Middle frontal gyrus (tissue), 1 donor: ENCODE data around the gene SPRYD4.
"Not testable (repeated sequence)": the region's sequence is repeated elsewhere in the genome, so short reads cannot be mapped to it uniquely, and the experiment has no call there.

ENCODE experiments used
- DNase-seq: peaks from one replicate; pipeline ENCODE4 v3.0.0-alpha.2; 2015; ENCODE audit warnings: low spot score; ENCODE audit errors: extremely low spot score

SPRYD4 gene

DNA sequence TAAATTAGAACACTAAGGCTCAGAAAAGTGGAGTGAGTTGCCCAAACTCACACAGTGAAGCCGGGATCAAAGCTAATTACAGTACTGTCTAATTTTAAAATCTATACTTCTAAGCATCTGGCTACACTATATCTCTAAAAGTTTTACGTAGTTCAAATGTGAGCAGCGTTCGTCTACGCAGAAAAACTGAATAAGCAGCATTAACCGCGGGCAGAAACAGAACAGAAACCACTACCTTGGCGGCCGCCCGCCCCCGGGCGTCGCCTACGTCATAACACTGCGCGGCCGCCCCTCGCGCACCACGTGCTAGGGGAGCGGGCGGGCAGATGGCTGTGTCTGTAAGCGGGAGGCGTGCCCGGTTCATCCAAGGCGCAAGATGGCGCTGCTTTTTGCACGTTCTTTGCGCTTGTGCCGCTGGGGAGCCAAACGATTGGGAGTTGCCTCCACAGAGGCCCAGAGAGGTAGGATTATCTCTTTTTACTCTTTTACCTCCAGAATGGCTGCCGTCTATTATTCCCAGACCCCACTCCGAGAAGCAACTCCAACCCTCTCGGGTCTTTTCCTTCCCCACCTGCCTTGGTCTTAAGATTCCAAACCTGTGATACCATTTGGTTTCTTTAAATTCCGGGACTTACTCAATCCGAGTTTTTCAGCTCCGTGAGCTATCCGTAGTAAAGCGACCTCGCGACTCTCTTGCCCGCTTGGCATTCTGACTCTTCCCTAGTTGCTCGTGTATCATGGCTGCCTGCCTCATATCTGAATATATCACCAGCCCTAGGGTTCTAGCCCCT lies at the start of gene SPRYD4:
Gene SPRYD4, plus strand, starts transcription at position 363 of the 791 bp plus-strand sequence. Its CDS starts 14 bp downstream, at position 377.
- DNase-seq = peak; percentile 94

DNA sequence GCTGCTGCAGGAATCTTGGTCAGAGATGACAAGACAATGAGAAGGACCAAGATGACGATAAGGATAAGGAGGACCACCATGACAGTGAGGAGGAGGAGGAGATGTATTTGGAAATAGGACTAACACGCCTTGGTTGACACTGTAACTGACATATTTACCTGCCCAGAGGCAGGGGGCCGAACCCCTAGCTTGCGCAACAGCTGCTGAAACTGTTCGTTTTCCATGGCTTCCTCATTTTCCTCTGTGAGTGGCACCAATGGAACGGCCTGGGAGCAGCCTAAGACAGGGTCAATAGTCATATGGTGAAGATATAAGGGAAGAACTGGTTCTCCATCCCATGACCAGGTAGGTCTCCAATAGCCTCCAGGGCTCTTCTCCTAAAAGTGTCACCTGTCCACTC lies 48.0 kb upstream of the SPRYD4 start:
- DNase-seq = no peak

DNA sequence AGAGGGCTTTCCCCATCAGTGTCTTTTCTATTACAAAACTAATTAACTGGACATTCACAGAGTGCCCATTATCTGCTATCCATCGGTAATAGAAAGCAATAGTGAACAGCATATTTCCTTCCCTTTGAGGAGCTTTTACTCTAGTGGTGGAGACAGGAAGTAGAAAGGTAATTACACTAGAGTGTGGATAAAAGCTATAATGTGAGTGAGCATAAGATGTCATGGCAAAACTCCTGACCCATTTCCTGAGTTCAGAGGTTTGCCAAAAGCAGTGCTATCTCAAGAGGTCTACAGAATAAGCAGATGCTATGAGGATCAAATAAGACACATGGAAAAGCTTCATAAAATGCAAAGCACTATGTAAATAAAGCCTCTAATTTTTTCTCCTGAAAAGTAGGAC lies 43.2 kb upstream of the SPRYD4 start:
- no peak for DNase-seq

DNA sequence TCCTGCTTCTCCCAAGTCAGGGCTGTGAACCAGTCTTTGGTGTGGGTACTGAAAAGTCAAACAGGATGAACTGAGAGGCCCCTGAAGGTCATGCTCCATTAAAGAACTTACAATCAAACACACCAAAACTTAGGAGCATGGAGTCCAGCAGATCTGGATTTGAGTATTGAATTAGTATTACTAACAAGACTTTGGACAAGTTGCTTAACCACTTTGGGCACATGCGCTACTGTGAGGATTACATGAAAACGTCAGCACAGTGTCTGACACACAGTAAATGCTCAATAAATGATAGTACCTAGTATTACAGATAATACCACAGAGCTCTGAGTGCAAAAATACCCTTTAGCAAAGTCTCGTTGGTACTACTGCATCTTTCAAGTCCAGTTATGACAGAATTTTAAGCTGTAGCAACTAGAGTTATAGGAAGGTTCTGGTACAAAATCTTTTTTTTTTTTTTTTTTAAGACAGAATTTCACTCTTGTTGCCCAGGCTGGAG lies 42.4 kb upstream of the SPRYD4 start:
- DNase-seq = no peak

DNA sequence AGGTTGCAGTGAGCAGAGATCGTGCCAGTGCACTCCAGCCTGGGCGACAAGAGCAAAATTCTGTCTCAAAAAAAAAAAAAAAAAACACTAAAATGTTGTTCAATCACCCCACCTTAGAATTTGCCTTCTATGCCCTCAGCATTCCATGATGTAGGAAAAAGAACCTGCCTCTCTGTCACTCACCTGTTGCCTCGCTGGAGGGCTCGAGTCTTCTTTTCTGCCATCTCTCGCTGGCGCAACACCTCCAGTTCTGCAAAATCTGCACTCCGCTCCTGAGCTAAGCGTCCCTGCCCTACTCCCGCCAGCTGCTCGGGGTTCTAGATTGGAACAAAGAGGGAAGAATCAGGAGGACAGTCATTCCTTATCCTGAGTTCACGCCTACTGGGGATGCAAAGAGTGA lies 37.1 kb upstream of the SPRYD4 start:
- no peak for DNase-seq

DNA sequence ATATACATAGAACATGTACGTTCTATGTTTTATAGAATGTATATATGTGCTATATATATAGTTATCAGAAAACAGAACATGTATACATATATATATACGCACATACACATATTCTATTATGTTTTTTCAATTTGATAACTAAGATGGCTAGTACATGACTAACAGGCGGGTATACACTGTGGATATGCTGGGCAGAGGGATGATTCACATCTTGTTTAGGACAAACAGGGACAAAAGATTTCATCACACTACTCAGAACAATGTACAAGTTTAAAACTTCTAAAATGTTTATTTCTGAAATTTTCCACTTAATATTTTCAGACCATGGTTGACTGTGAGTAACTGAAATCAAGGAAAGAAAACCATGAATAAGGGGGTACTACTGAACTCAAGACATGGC lies 36.5 kb upstream of the SPRYD4 start:
- DNase-seq = no peak

DNA sequence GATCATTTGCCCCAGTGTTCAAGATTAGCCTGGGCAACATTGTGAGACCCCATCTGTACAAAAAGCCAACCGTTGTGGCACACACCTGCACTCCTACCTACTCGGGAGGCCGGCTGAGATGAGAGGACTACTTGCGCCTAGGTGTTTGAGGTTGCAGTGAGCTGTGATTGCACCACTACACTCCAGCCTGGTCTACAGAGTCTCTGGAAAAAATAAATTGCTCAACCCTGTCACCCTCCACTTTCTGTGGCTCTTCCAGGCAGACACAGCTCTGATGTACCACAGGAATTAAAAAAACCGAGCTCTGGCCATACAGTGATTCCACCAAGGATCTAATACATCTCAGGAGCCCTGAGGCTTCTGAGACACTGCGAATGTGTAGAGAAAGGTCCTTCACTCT lies 33.5 kb upstream of the SPRYD4 start:
- DNase-seq = no peak

DNA sequence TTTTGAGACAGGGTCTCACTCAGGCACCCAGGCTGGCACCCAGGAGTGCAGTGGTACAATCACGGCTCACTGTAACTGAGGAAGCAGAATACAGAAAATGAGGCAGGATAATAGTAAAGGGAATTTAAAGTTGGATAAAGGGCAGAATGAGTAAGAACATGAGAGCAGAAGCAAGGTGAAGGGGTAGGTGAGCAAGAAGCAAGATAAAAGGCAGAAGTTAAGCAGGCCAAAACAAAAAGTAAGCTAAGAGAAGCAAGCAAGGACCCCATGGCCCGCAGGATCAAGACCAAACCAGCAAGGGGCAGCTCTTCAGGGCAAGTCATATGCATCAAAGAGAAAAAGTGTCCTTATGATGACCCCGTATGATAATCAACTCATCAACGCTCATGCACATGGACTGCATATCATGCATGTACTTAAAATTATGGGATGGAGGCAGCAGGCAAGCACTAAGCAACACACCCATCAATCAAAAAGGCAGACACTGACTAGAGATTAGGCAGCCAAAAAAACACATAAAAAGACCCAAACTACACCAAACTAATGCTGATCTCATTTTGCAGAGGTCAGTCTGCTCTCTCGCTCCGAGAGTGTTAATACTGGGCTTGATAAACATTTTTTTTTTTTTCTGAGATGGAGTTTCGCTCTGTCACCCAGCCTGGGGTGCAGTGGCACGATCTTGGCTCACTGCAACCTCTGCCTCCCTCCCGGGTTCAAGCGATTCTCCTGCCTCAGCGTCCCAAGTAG lies 30.8 kb upstream of the SPRYD4 start:
- no peak for DNase-seq

DNA sequence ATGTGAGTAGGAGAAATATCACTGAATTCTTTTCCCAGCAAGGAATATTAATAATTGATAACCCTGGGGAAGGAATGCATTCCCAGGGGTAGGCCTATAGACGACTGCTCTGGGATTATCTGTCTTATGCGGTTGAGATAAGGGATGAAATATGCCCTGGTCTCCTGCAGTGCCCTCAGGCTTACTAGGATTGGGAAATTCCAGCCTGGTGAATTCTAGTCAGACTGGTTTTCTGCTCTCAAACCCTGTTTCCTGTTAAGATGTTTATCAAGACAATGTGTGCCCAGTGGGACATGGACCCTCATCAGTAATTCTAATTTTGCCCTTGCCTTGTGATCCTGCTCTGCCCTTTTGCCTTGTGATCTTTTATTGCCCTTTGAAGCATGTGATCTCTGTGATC lies 25.2 kb upstream of the SPRYD4 start:
- not testable (repeated sequence) for DNase-seq

DNA sequence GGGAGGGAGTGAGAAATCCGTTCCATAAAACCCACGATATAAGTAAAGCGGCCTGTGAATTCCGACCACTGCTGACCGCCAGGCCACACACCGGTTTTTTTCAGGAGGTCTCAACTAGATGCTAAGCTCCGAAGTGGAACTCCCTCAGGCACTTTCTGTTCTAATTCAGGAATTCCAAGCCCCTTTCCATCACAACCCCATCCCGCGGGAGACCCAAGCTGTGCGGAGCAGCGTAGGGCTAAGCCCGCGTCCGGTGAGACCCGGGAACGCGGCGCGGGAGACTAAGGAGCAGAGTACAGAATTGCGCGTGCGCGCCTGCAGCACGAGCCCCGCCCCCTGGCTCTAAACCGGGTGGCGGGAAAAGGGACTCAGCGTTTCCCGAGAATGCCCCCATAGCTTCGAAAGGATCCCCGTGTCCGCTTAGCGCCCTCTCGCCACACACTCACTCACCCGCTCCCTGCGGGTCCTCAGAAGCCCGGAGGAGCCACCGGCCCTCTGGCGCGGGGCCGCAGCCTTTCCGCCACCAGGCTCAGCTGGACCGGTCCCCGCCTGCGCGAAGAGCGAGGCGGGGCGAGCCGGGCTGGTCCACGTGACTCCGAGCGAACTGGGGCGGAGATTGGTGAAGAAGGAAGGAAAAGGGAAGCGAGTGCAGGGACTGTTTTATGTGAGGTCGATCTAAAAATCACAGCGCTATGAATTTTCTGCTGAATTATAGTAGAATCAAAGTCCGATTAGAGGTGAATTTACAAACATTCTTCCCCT lies 19.3 kb upstream of the SPRYD4 start, which contains the start of gene TIMELESS:
Gene TIMELESS, minus strand, starts transcription at position 567 of the 762 bp plus-strand sequence. CDS start 15,256 bp downstream, outside the sequence.
- peak; percentile 87 for DNase-seq

DNA sequence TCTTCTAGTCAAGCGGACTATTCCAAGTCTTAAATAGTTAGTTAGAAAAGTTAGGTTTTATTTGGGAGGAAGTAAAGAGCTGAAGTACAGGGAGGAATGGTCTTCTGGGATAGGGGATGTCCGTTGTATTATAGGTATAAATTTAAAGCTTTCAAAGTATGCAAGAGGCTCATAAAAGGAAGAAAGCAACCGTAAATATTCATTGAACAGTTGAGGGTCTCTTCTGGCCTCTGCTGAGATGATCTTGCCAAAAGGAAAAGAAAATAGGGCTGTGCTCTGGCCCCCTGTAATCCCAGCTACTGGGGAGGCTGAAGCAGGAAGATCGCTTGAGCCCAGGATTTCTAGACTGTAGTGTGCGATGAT lies 18.8 kb upstream of the SPRYD4 start:
- DNase-seq = no peak

DNA sequence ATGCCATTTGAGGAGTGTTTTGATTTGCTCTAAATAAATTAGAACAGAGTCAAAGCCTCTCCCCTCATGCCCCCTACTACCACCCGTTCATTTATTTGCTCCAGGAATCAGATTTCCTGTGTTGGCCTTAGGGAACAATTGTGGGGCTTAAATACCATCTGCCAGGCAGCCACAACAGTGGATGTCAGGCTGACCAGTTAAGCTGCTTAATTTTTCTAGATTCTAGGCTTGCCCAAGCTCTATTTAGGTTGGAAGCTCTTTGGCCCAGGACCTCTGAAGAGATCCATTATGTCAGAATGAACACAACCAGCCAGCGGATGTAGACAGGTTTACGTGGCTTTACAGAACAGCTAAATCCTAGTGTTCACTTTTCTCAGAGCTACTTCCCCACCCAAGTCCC lies 18.1 kb upstream of the SPRYD4 start:
- DNase-seq = no peak

DNA sequence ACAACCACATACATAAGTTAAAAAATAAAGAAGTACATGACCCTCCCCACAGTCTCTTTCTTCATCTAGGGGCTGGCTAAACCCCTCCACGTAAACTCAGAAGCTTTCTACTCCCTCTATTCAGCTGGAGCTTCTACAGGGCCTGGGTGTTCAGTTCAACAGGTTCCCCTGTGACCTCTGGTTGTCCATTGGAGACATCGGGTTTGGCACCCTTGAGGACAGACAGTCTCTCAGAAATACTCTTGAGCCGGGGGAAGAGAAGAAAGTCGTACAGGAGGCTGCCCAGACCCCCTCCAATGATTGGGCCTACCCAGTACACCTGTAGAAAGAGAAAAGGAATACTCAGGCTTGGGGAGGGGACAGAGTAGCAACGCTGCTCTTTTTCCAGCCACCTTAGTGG lies 17.2 kb upstream of the SPRYD4 start:
- DNase-seq = no peak

DNA sequence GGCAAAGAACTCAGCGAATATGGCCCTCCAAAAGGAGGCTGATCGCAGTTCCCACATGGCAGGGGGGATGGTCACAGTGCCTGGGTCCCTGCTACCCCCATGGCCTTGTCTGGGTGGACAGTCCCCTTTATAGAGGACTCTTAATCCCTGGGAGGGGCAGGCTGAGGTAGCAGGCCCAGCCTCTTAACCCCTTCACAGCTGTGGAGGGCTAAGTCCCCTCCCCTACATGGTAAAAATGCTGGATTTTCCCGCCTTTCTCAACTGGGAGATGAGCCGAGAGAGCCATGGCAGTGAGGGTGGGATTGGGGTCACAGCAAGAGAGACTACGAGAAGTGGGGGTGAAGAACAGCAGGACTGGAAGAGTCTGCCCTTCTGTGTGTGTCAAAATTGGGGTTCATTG lies 13.8 kb upstream of the SPRYD4 start, which contains the start of gene MIP:
Gene MIP, minus strand, starts transcription at position 101 of the 400 bp plus-strand sequence. Its CDS starts 44 bp downstream, at position 57.
- no peak for DNase-seq

DNA sequence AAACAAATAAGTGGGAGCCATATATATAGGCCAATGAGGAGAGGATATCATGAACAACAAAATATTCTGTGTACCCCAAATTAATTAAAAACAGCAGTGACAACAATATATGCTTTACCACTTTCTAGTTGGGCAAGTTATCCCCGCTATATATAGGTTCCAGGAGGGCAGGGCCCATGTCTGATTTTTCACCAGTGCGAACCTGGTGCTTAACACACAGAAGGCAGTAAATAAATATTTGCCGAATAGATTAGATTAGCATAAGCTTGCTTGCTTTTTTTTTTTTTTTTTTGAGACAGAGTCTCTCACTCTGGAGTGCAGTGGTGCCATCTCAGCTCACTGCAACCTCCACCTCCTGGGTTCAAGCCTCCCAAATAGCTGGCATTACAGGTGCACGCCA lies 10.6 kb upstream of the SPRYD4 start:
- DNase-seq = no peak

DNA sequence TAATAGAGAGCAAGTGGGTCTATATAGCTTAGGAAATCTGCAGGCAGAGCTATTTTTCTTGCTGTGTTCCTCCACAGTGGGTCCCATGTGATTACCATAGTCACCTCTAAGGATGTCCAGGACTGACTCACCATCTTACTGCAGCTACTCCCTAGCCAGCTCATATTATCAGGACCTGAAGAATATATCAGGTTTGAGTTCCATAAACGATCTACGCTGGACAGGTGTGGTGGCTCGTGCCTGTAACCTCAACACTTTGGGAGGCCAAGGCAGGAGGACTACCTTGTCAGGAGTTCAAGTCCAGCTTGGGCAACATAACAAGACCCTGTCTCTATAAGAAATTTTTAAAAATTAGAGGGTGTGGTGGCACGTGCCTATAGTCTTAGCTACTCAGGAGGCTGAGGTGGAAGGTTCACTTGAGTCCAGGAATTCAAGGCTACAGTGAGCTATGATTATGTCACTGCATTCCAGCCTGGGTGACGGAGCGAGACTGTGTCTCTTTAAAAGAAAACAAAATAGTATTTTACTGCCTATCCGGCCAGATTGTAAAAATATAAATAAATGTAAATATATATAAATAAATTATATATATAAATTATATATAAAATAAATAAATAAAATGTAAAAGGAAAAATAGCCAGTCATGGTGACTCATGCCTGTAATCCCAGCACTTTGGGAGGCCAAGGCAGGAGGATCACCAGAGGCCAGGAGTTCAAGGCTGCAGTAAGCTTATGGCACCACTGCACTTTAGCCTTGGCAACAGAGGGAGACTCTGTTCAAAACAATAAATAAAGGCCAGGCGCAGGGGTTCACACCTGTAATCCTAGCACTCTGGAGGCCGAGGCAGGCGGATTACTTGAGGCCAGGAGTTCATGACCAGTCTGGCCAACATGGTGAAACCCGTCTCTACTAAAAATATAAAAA lies 6.9 kb upstream of the SPRYD4 start:
- no peak for DNase-seq

DNA sequence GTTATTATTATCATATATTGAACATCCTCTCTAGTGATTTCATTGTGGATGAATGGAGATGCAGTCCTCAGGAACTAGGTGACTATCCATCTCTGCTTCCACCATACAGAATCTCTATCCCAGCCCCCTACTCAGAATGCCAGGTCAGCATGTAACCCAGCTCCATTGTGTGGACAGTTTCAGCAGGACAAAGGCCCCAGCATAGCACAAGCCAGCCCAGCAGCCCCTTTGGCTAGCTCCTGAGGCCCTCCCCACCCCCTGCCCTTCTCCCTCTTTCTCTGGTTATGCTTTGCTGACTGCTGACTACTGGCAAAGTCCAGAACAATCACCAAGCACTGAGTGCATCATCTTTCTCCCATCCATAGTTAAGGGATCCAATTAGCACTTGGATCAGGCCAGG lies 5.8 kb upstream of the SPRYD4 start:
- no peak for DNase-seq

DNA sequence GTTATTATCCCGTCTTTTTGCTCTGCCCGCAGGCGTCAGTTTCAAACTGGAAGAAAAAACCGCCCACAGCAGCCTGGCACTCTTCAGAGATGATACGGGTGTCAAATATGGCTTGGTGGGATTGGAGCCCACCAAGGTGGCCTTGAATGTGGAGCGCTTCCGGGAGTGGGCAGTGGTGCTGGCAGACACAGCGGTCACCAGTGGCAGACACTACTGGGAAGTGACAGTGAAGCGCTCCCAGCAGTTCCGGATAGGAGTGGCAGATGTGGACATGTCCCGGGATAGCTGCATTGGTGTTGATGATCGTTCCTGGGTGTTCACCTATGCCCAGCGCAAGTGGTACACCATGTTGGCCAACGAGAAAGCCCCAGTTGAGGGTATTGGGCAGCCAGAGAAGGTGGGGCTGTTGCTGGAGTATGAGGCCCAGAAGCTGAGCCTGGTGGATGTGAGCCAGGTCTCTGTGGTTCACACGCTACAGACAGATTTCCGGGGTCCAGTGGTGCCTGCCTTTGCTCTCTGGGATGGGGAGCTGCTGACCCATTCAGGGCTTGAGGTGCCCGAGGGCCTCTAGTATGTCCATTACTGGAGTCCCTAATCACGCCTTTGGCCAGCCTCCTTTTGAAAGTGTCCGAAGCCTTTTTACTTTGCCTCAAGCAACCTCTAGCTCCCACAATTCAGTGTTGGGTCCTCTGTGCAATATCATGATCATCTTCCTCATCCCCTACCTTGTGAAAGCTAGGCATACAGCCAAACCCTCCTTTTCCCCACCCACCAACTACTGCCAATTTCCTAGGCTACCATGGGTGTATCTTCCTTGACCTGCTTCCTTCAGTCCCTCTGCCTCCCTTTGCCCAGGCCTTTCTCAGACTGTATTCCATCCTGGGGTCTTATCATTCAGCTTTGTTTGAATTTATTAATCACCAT lies 891 bp downstream of the SPRYD4 start:
- no peak for DNase-seq

DNA sequence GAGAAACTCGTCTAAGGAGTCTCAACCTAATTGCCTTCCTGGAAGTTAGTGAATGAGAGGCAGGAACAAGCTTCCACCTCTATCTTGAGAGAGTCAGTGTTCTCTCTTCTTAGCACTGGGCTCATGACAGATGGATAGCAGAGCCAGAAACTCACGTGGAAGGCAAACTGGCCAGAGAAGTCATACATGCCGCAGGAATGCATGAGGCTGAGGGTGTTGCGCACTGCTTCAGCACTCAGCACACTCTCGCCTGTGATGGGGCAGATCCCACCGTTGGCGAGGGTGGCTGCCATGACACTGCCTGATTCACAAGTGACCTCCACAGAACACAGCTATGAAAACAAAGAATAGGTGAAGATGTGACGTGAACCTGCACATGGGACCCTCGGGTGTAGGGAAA lies 6.0 kb downstream of the SPRYD4 start:
- DNase-seq = no peak

DNA sequence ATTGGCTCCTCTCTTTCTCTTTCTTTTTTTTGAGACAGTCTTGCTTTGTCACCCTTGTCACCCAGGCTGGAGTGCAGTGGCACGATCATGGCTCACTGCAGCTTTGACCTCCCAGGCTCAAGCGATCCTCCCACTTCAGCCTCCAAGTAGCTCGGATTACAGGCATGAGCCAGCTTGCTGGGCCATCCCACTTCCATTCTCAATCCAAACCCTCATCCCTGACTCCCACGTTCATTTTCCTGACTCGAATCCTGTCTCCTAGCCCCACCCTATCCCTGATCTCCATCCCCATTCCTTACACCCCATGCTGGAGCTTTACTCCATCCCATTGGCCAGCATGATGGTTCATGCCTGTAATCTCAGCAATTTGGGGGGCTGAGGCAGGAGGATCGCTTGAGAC lies 7.8 kb downstream of the SPRYD4 start:
- DNase-seq = no peak
